HEK293 (cell line): ENCODE results near the gene DCTN5.

Experiments
- BCL11B ChIP-seq: fragments of 450-650 bp; formaldehyde crosslinking; IDR thresholded peaks from 2 replicates; pipeline ENCODE4 v1.5.1; 2016; ENCODE audit warnings: low read depth, missing biosample characterization, missing genetic modification characterization
- EGR2 ChIP-seq: fragments of 450-650 bp; formaldehyde crosslinking; IDR thresholded peaks from 2 replicates; pipeline ENCODE4 v1.5.1; 2016; ENCODE audit warnings: low read depth, missing biosample characterization, missing genetic modification characterization
- KLF10 ChIP-seq: fragments of 450-650 bp; IDR thresholded peaks from 2 replicates; pipeline ENCODE4 v1.5.1; 2018; ENCODE audit warnings: missing biosample characterization, mild to moderate bottlenecking, missing genetic modification characterization
- OSR2 ChIP-seq: fragments of 450-650 bp; formaldehyde crosslinking; IDR thresholded peaks from 2 replicates; pipeline ENCODE4 v1.5.1; 2016; ENCODE audit warnings: missing biosample characterization, missing genetic modification characterization
- YY1 ChIP-seq: fragments of 450-650 bp; formaldehyde crosslinking; IDR thresholded peaks from 2 replicates; pipeline ENCODE4 v1.5.1; 2018; ENCODE audit warnings: missing biosample characterization, missing genetic modification characterization
- YY2 ChIP-seq: fragments of 450-650 bp; formaldehyde crosslinking; IDR thresholded peaks from 2 replicates; pipeline ENCODE4 v1.5.1; 2016; ENCODE audit warnings: missing biosample characterization, missing genetic modification characterization
- ZBTB17 ChIP-seq: fragments of 450-650 bp; formaldehyde crosslinking; IDR thresholded peaks from 2 replicates; pipeline ENCODE4 v1.5.1; 2016; ENCODE audit warnings: missing biosample characterization, missing genetic modification characterization
- ZBTB20 ChIP-seq: fragments of 450-650 bp; formaldehyde crosslinking; IDR thresholded peaks from 2 replicates; pipeline ENCODE4 v1.5.1; 2016; ENCODE audit warnings: missing biosample characterization, missing genetic modification characterization
- ZBTB21 ChIP-seq: fragments of 450-650 bp; formaldehyde crosslinking; IDR thresholded peaks from 2 replicates; pipeline ENCODE4 v1.5.1; 2017; ENCODE audit warnings: missing biosample characterization, missing genetic modification characterization
- ZBTB48 ChIP-seq: fragments of 450-650 bp; formaldehyde crosslinking; IDR thresholded peaks from 2 replicates; pipeline ENCODE4 v1.5.1; 2016; ENCODE audit warnings: missing biosample characterization, missing genetic modification characterization
- ZNF114 ChIP-seq: fragments of 450-650 bp; formaldehyde crosslinking; IDR thresholded peaks from 2 replicates; pipeline ENCODE4 v1.5.0; 2017; ENCODE audit warnings: missing biosample characterization, missing genetic modification characterization
- ZNF138 ChIP-seq: fragments of 450-650 bp; formaldehyde crosslinking; IDR thresholded peaks from 2 replicates; pipeline ENCODE4 v1.5.1; 2016; ENCODE audit warnings: missing biosample characterization, missing genetic modification characterization, borderline replicate concordance
- ZNF175 ChIP-seq: fragments of 450-650 bp; formaldehyde crosslinking; IDR thresholded peaks from 2 replicates; pipeline ENCODE4 v1.5.1; 2016; ENCODE audit warnings: missing biosample characterization, missing genetic modification characterization
- ZNF341 ChIP-seq: fragments of 450-650 bp; formaldehyde crosslinking; IDR thresholded peaks from 2 replicates; pipeline ENCODE4; 2016; ENCODE audit warnings: low read depth, missing biosample characterization, missing genetic modification characterization
- ZNF426 ChIP-seq: fragments of 450-650 bp; formaldehyde crosslinking; IDR thresholded peaks from 2 replicates; pipeline ENCODE4 v1.5.1; 2017; ENCODE audit warnings: missing biosample characterization, missing genetic modification characterization, mild to moderate bottlenecking, inconsistent platforms, moderate library complexity
- ZNF530 ChIP-seq: fragments of 450-650 bp; formaldehyde crosslinking; IDR thresholded peaks from 2 replicates; pipeline ENCODE4 v1.5.1; 2016; ENCODE audit warnings: low read depth, missing biosample characterization, missing genetic modification characterization
- ZNF561 ChIP-seq: fragments of 450-650 bp; IDR thresholded peaks from 2 replicates; pipeline ENCODE4 v1.5.1; 2018; ENCODE audit warnings: missing biosample characterization, missing genetic modification characterization, borderline replicate concordance
- ZNF623 ChIP-seq: fragments of 450-650 bp; formaldehyde crosslinking; IDR thresholded peaks from 2 replicates; pipeline ENCODE4 v1.5.1; 2016; ENCODE audit warnings: missing biosample characterization, missing genetic modification characterization
- ZNF624 ChIP-seq: fragments of 450-650 bp; formaldehyde crosslinking; IDR thresholded peaks from 2 replicates; pipeline ENCODE4 v1.5.1; 2017; ENCODE audit warnings: missing biosample characterization, missing genetic modification characterization
- ZNF629 ChIP-seq: fragments of 450-650 bp; formaldehyde crosslinking; IDR thresholded peaks from 2 replicates; pipeline ENCODE4 v1.5.1; 2017; ENCODE audit warnings: missing biosample characterization, missing genetic modification characterization
- ZNF654 ChIP-seq: fragments of 450-650 bp; formaldehyde crosslinking; IDR thresholded peaks from 2 replicates; pipeline ENCODE4 v1.5.1; 2016; ENCODE audit warnings: low read depth, missing biosample characterization, missing genetic modification characterization
- ZNF660 ChIP-seq: fragments of 450-650 bp; IDR thresholded peaks from 2 replicates; pipeline ENCODE4 v1.5.1; 2018; ENCODE audit warnings: missing biosample characterization, mild to moderate bottlenecking, missing genetic modification characterization
- ZNF701 ChIP-seq: fragments of 450-650 bp; formaldehyde crosslinking; IDR thresholded peaks from 2 replicates; pipeline ENCODE4 v1.5.1; 2016; ENCODE audit warnings: missing biosample characterization, missing genetic modification characterization
- ZNF747 ChIP-seq: fragments of 450-650 bp; formaldehyde crosslinking; IDR thresholded peaks from 2 replicates; pipeline ENCODE4 v1.5.1; 2016; ENCODE audit warnings: missing biosample characterization, missing genetic modification characterization
- TF ChIP-seq, protein P1 (sequence below): fragments of 450-650 bp; formaldehyde crosslinking; conservative IDR thresholded peaks from 2 replicates; pipeline ENCODE4 v1.5.1; 2016; ENCODE audit warnings: low read depth, missing biosample characterization, missing genetic modification characterization
- TF ChIP-seq, protein P2 (sequence below): fragments of 450-650 bp; IDR thresholded peaks from 2 replicates; pipeline ENCODE4 v1.5.1; 2018; ENCODE audit warnings: missing biosample characterization, mild to moderate bottlenecking, missing genetic modification characterization
- TF ChIP-seq, protein P3 (sequence below): fragments of 450-650 bp; formaldehyde crosslinking; IDR thresholded peaks from 2 replicates; pipeline ENCODE4 v1.5.1; 2016; ENCODE audit warnings: missing biosample characterization, missing genetic modification characterization
- TF ChIP-seq, protein P4 (sequence below): fragments of 450-650 bp; formaldehyde crosslinking; IDR thresholded peaks from 2 replicates; pipeline ENCODE4 v1.5.1; 2016; ENCODE audit warnings: missing biosample characterization, missing genetic modification characterization
- TF ChIP-seq, protein P5 (sequence below): fragments of 450-650 bp; formaldehyde crosslinking; optimal IDR thresholded peaks from 2 replicates; pipeline ENCODE3; 2016; ENCODE audit warnings: missing biosample characterization, mild to moderate bottlenecking, missing genetic modification characterization

Gene DCTN5

DNA sequence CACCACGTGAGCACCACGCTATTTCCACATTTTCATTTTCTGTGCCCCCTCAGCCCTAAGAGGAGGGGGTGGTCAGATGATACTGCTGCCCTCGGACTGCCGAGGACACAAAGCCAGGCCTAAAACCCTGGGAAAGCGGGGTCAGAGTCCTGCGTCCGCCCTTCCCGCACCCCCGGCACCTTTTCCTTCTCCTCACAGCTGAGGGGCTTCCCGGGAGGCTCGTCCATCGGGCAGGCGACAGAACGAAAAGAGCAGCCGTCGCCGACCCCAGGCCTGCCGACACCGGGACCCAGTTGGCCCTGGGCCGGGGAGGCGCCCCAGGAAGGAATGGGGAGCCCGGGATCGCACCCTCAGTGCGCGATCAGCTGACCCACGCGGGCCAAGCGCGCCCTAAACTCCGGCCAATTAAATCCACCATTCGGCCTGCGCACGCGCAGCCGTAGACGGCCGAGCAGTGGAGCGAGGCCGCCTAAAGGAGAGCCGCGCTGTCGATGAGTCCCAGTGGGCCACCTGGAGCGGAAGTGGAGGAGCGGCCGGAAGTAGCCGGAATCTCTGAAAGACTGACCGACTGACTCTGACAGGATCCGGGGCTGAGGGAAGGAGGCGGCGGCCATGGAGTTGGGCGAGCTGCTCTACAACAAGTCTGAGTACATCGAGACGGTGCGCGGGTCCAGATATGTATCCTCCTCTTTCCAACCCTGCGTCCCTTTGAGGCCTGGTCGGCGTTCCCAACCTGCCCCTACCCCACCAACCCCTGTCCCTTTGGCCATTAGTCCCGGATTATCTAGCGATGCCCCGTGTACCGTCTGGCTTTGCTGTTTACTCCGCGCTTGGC, at the start of gene DCTN5, which contains the start of gene PALB2 (continued):
- TF ChIP-seq, protein P1, sequence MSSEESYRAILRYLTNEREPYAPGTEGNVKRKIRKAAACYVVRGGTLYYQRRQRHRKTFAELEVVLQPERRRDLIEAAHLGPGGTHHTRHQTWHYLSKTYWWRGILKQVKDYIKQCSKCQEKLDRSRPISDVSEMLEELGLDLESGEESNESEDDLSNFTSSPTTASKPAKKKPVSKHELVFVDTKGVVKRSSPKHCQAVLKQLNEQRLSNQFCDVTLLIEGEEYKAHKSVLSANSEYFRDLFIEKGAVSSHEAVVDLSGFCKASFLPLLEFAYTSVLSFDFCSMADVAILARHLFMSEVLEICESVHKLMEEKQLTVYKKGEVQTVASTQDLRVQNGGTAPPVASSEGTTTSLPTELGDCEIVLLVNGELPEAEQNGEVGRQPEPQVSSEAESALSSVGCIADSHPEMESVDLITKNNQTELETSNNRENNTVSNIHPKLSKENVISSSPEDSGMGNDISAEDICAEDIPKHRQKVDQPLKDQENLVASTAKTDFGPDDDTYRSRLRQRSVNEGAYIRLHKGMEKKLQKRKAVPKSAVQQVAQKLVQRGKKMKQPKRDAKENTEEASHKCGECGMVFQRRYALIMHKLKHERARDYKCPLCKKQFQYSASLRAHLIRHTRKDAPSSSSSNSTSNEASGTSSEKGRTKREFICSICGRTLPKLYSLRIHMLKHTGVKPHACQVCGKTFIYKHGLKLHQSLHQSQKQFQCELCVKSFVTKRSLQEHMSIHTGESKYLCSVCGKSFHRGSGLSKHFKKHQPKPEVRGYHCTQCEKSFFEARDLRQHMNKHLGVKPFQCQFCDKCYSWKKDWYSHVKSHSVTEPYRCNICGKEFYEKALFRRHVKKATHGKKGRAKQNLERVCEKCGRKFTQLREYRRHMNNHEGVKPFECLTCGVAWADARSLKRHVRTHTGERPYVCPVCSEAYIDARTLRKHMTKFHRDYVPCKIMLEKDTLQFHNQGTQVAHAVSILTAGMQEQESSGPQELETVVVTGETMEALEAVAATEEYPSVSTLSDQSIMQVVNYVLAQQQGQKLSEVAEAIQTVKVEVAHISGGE (tag by site-specific recombination), result peak; percentile 96
- TF ChIP-seq, protein P2, sequence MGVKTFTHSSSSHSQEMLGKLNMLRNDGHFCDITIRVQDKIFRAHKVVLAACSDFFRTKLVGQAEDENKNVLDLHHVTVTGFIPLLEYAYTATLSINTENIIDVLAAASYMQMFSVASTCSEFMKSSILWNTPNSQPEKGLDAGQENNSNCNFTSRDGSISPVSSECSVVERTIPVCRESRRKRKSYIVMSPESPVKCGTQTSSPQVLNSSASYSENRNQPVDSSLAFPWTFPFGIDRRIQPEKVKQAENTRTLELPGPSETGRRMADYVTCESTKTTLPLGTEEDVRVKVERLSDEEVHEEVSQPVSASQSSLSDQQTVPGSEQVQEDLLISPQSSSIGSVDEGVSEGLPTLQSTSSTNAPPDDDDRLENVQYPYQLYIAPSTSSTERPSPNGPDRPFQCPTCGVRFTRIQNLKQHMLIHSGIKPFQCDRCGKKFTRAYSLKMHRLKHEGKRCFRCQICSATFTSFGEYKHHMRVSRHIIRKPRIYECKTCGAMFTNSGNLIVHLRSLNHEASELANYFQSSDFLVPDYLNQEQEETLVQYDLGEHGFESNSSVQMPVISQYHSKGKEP, result no peak
- peak; percentile 81 for TF ChIP-seq ZNF629 (tag by site-specific recombination)
- peak; percentile 83 for TF ChIP-seq ZNF561
- peak; percentile 87 for TF ChIP-seq KLF10
- no peak for TF ChIP-seq ZNF138 (tag by site-specific recombination)
- TF ChIP-seq ZNF175 (tag by site-specific recombination), result no peak
- no peak; the same call in 1 of the 2 replicates for TF ChIP-seq OSR2 (tag by site-specific recombination)
- TF ChIP-seq ZNF654 (tag by site-specific recombination), result no peak
- no peak for TF ChIP-seq ZNF624
- peak; percentile 69 for TF ChIP-seq YY1
- no peak; the same call in none of the 2 replicates for TF ChIP-seq ZNF660 (tag by site-specific recombination)
- TF ChIP-seq, protein P3, sequence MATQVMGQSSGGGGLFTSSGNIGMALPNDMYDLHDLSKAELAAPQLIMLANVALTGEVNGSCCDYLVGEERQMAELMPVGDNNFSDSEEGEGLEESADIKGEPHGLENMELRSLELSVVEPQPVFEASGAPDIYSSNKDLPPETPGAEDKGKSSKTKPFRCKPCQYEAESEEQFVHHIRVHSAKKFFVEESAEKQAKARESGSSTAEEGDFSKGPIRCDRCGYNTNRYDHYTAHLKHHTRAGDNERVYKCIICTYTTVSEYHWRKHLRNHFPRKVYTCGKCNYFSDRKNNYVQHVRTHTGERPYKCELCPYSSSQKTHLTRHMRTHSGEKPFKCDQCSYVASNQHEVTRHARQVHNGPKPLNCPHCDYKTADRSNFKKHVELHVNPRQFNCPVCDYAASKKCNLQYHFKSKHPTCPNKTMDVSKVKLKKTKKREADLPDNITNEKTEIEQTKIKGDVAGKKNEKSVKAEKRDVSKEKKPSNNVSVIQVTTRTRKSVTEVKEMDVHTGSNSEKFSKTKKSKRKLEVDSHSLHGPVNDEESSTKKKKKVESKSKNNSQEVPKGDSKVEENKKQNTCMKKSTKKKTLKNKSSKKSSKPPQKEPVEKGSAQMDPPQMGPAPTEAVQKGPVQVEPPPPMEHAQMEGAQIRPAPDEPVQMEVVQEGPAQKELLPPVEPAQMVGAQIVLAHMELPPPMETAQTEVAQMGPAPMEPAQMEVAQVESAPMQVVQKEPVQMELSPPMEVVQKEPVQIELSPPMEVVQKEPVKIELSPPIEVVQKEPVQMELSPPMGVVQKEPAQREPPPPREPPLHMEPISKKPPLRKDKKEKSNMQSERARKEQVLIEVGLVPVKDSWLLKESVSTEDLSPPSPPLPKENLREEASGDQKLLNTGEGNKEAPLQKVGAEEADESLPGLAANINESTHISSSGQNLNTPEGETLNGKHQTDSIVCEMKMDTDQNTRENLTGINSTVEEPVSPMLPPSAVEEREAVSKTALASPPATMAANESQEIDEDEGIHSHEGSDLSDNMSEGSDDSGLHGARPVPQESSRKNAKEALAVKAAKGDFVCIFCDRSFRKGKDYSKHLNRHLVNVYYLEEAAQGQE, result no peak
- TF ChIP-seq ZNF426 (tag by site-specific recombination), result no peak
- peak; percentile 100 for TF ChIP-seq ZBTB17 (tag by site-specific recombination)
- TF ChIP-seq EGR2 (tag by site-specific recombination), result 0 out of 2 replicates have a peak, but pooled peaks have one; percentile 3
- TF ChIP-seq, protein P4, sequence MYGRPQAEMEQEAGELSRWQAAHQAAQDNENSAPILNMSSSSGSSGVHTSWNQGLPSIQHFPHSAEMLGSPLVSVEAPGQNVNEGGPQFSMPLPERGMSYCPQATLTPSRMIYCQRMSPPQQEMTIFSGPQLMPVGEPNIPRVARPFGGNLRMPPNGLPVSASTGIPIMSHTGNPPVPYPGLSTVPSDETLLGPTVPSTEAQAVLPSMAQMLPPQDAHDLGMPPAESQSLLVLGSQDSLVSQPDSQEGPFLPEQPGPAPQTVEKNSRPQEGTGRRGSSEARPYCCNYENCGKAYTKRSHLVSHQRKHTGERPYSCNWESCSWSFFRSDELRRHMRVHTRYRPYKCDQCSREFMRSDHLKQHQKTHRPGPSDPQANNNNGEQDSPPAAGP, result peak; percentile 65; the same call in 1 of the 2 replicates
- no peak for TF ChIP-seq ZNF114
- TF ChIP-seq ZBTB20 (tag by site-specific recombination), result peak; percentile 85
- 0 out of 2 replicates have a peak, but pooled peaks have one; percentile 45 for TF ChIP-seq YY2 (tag by site-specific recombination)
- no peak for TF ChIP-seq ZNF747 (tag by site-specific recombination)
- no peak for TF ChIP-seq ZNF701 (tag by site-specific recombination)
- no peak for TF ChIP-seq ZNF623 (tag by site-specific recombination)
- TF ChIP-seq ZBTB48, result no peak
- no peak for TF ChIP-seq ZNF530 (tag by site-specific recombination)
- no peak for TF ChIP-seq BCL11B
- TF ChIP-seq, protein P5, sequence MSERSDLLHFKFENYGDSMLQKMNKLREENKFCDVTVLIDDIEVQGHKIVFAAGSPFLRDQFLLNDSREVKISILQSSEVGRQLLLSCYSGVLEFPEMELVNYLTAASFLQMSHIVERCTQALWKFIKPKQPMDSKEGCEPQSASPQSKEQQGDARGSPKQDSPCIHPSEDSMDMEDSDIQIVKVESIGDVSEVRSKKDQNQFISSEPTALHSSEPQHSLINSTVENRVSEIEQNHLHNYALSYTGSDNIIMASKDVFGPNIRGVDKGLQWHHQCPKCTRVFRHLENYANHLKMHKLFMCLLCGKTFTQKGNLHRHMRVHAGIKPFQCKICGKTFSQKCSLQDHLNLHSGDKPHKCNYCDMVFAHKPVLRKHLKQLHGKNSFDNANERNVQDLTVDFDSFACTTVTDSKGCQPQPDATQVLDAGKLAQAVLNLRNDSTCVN (tag by site-specific recombination), result peak; percentile 91
- TF ChIP-seq ZNF341 (tag by site-specific recombination), result peak; percentile 67; the same call in 1 of the 2 replicates
- peak; percentile 26 for TF ChIP-seq ZBTB21 (tag by site-specific recombination)
